ENCODE data around the gene HUS1B.
"Not testable (repeated sequence)": the region's sequence is repeated elsewhere in the genome, so short reads cannot be mapped to it uniquely, and the experiment has no call there.

HUS1B gene

GRCh38 chr6:656460-657252, at the start of gene HUS1B:
Gene HUS1B (minus strand): TSS chr6:657100. CDS start chr6:656944, 156 bp downstream.
- no peak for DNase-seq (ENCODE audit: low read depth in 2 of 2)

- DNase-seq (ENCODE audit: low read depth in 2 of 2) = no peak
These were observed 49.2 kb upstream of the HUS1B start for GRCh38 chr6:706146-706545.

- no peak for DNase-seq (ENCODE audit: low read depth in 2 of 2)
These were observed 48.1 kb upstream of the HUS1B start for GRCh38 chr6:705047-705446.

GRCh38 chr6:704046-704445, 47.1 kb upstream of the HUS1B start:
- no peak for DNase-seq (ENCODE audit: low read depth in 2 of 2)

- no peak for DNase-seq (ENCODE audit: low read depth in 2 of 2)
These were observed 46.7 kb upstream of the HUS1B start for GRCh38 chr6:703552-703951.

GRCh38 chr6:701700-702479, 45.0 kb upstream of the HUS1B start:
- no peak for DNase-seq (ENCODE audit: low read depth in 2 of 2)

- DNase-seq (ENCODE audit: low read depth in 2 of 2) = no peak
These were observed 44.3 kb upstream of the HUS1B start for GRCh38 chr6:701215-701614.

- no peak for DNase-seq (ENCODE audit: low read depth in 2 of 2)
These were observed 43.6 kb upstream of the HUS1B start for GRCh38 chr6:700490-700889.

- no peak for DNase-seq (ENCODE audit: low read depth in 2 of 2)
These were observed 42.4 kb upstream of the HUS1B start for GRCh38 chr6:699319-699718.

- DNase-seq (ENCODE audit: low read depth in 2 of 2) = not testable (repeated sequence)
These were observed 37.7 kb upstream of the HUS1B start for GRCh38 chr6:694431-695126.

GRCh38 chr6:693723-694009, 36.8 kb upstream of the HUS1B start:
- DNase-seq (ENCODE audit: low read depth in 2 of 2) = no peak

GRCh38 chr6:692858-693722, 36.2 kb upstream of the HUS1B start, which contains the start of gene EXOC2:
Gene EXOC2 (minus strand): TSS chr6:693139. CDS start chr6:637818, 55,321 bp downstream.
- peak; percentile 71 to 80 for DNase-seq (ENCODE audit: low read depth in 2 of 2)

GRCh38 chr6:692356-692851, 35.5 kb upstream of the HUS1B start:
- DNase-seq (ENCODE audit: low read depth in 2 of 2) = peak; percentile 62 to 71

- DNase-seq (ENCODE audit: low read depth in 2 of 2) = no peak
These were observed 32.3 kb upstream of the HUS1B start for GRCh38 chr6:689223-689622.

GRCh38 chr6:686497-686896, 29.6 kb upstream of the HUS1B start:
- no peak for DNase-seq (ENCODE audit: low read depth in 2 of 2)

GRCh38 chr6:684831-685636, 28.1 kb upstream of the HUS1B start:
- DNase-seq (ENCODE audit: low read depth in 2 of 2) = peak in 1 of 2 donors; percentile 10

- no peak for DNase-seq (ENCODE audit: low read depth in 2 of 2)
These were observed 27.0 kb upstream of the HUS1B start for GRCh38 chr6:683742-684440.

GRCh38 chr6:680666-681340, 23.9 kb upstream of the HUS1B start:
- no peak for DNase-seq (ENCODE audit: low read depth in 2 of 2)

- DNase-seq (ENCODE audit: low read depth in 2 of 2) = no peak
These were observed 23.4 kb upstream of the HUS1B start for GRCh38 chr6:680251-680650.
